LNCaP clone FGC (cell line): Measurements from ENCODE around the gene PTTG1IP2.

Source experiments
- DNase-seq: peaks from one replicate; pipeline ENCODE4 v3.0.0-alpha.2; 2011; ENCODE audit warnings: low read depth
- H3K4me3 ChIP-seq: 2 replicates; pipeline ENCODE4 v1.5.1; 2011; ENCODE audit warnings: mild to moderate bottlenecking, low read depth, low read length, control low read depth
- CTCF ChIP-seq: IDR thresholded peaks from 2 replicates; pipeline ENCODE4 v1.5.1; 2012; ENCODE audit warnings: mild to moderate bottlenecking; ENCODE audit not compliant: control insufficient read depth, insufficient read depth; ENCODE audit errors: extremely low read depth

The PTTG1IP2 gene

GRCh38 chr7:90492250-90492649, 22.8 kb downstream of the PTTG1IP2 start:
- TF ChIP-seq CTCF: no peak
- DNase-seq: no peak
- H3K4me3 ChIP-seq: no peak overlapping the region

- no peak for TF ChIP-seq CTCF
- H3K4me3 ChIP-seq: no peak overlapping the region
- DNase-seq: no peak
Measured at GRCh38 chr7:90495241-90495640, 25.8 kb downstream of the PTTG1IP2 start.

GRCh38 chr7:90502539-90502938, 33.1 kb downstream of the PTTG1IP2 start:
- H3K4me3 ChIP-seq: no peak overlapping the region
- no peak for TF ChIP-seq CTCF
- no peak for DNase-seq

- TF ChIP-seq CTCF: no peak
- no peak for DNase-seq
- H3K4me3 ChIP-seq: no peak overlapping the region
Measured at GRCh38 chr7:90503367-90503766, 33.9 kb downstream of the PTTG1IP2 start.

- no peak for TF ChIP-seq CTCF
- H3K4me3 ChIP-seq: no peak overlapping the region
- no peak for DNase-seq
Measured at GRCh38 chr7:90507692-90508091, 38.3 kb downstream of the PTTG1IP2 start.

GRCh38 chr7:90511776-90512175, 42.3 kb downstream of the PTTG1IP2 start:
- no peak for TF ChIP-seq CTCF
- no peak for DNase-seq
- no peak overlapping the region for H3K4me3 ChIP-seq

GRCh38 chr7:90512821-90513254, 43.4 kb downstream of the PTTG1IP2 start:
- no peak overlapping the region for H3K4me3 ChIP-seq
- DNase-seq: no peak
- no peak for TF ChIP-seq CTCF
